Measurements from ENCODE around the gene RHBDF2.

Gene RHBDF2

DNA sequence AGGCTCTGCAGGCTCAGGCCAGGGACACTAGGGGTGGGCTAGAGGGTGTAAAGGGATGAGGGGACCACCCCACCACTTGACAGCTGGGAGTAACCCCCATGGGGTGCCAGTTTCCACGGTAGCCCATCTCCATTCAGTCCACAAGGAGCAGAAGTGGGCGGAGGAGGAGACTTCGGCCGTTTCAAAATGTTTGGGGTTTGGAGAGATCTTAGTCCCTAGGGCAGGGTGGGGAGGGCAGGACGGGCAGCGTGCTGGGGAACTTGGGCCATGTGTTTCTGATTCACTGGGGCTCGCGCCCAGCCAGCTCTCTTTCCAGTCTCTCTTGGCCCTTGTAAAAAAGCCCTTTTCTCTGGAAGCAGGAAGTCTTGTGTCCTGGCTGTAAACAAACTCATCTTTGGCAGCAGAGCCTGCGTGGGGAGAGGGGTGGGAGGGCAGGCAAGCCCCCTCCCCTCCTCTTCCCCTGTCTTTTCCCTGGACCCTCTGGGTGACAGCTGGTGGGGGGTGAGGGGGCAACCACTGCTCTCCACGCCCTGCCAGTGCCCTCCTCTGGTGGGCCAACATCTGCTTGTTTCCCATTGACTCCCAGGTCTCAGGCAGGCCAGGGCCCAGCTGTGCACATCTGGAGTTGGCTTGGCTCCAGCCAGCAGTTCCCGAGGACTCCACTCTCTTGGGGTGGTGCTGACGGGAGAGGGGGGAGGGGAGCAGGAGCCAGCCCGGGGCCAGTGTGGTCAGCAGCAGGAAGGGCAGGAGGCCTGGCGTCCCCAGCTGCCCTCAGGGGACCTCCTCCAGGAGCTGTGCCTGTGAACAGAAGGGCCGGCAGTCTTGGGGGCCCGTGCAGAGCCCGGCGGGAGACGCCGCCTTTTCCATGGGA is 28.2 kb upstream of the RHBDF2 start:
- Histone ChIP-seq H2BK12ac (ENCODE audit: low read length) (peak overlapping the region; percentile 62), H3K4me2 (ENCODE audit: low read length) (peak overlapping the region; percentile 23), H3K4me3 (ENCODE audit: low read depth, low read length) (no peak overlapping the region), H3K9me3 (ENCODE audit: insufficient read depth, low read depth, low read length) (no peaks in the 10 kb centered on the region), H2BK120ac (ENCODE audit: insufficient read depth, low read length, poor library complexity) (peak overlapping the region; percentile 74), H2BK5ac (ENCODE audit: low read depth, low read length, poor library complexity) (peak overlapping the region; percentile 42), H2AFZ (ENCODE audit: insufficient read depth, low read length, poor library complexity) (peak overlapping the region; percentile 30), H3K27me3 (ENCODE audit: insufficient read depth, low read length) (no peaks in the 10 kb centered on the region), H3K4ac (ENCODE audit: low read depth, low read length) (peak overlapping the region; percentile 32), H3K14ac (ENCODE audit: low read length) (peak overlapping the region; percentile 56), H3K79me2 (ENCODE audit: control insufficient read depth, insufficient read depth, low read length, poor library complexity) (peaks cover 2% of the 10 kb centered on the region), H4K12ac (ENCODE audit: low read depth, low read length) (peak overlapping the region; percentile 26), H3K9ac (ENCODE audit: low read length) (no peak overlapping the region), H3K27ac (ENCODE audit: low read depth, low read length) (peak overlapping the region; percentile 24), H3K4me1 (ENCODE audit: control insufficient read depth in 1 of 2, insufficient read depth in 2 of 2, low read length in 2 of 2) (peaks cover 44 to 46% of the 10 kb centered on the region in 2 experiments), H4K8ac (ENCODE audit: low read depth, low read length) (peak overlapping the region; percentile 56), H3K23ac (ENCODE audit: low read length) (no peak overlapping the region), H3K79me1 (ENCODE audit: low read length) (peaks cover 23% of the 10 kb centered on the region), H2AK5ac (ENCODE audit: low read length) (peak overlapping the region; percentile 36), H3K36me3 (ENCODE audit: control insufficient read depth in 1 of 2, insufficient read depth in 2 of 2, low read length in 2 of 2) (no peaks in the 10 kb centered on the region), H3K18ac (ENCODE audit: low read length) (peak overlapping the region; percentile 66), H4K91ac (ENCODE audit: low read depth, low read length) (peak overlapping the region; percentile 84)
- no peak for DNase-seq
- WGBS (ENCODE audit: extremely low coverage, insufficient coverage, insufficient read length) = no CpG with 5 or more reads among the region's 20 CpGs

- Histone ChIP-seq H3K14ac (ENCODE audit: low read length) (no peak overlapping the region), H3K79me2 (ENCODE audit: control insufficient read depth, insufficient read depth, low read length, poor library complexity) (peaks cover 2% of the 10 kb centered on the region), H3K27me3 (ENCODE audit: insufficient read depth, low read length) (no peaks in the 10 kb centered on the region), H4K91ac (ENCODE audit: low read depth, low read length) (peak overlapping the region; percentile 16), H3K36me3 (ENCODE audit: control insufficient read depth in 1 of 2, insufficient read depth in 2 of 2, low read length in 2 of 2) (no peaks in the 10 kb centered on the region), H4K12ac (ENCODE audit: low read depth, low read length) (no peak overlapping the region), H3K4me1 (ENCODE audit: control insufficient read depth in 1 of 2, insufficient read depth in 2 of 2, low read length in 2 of 2) (peaks cover 44 to 46% of the 10 kb centered on the region in 2 experiments), H2BK5ac (ENCODE audit: low read depth, low read length, poor library complexity) (no peak overlapping the region), H2AFZ (ENCODE audit: insufficient read depth, low read length, poor library complexity) (no peak overlapping the region), H3K4me3 (ENCODE audit: low read depth, low read length) (no peak overlapping the region), H2AK5ac (ENCODE audit: low read length) (peak overlapping the region; percentile 23), H3K27ac (ENCODE audit: low read depth, low read length) (no peak overlapping the region), H3K23ac (ENCODE audit: low read length) (no peak overlapping the region), H2BK12ac (ENCODE audit: low read length) (peak overlapping the region; percentile 55), H3K4ac (ENCODE audit: low read depth, low read length) (no peak overlapping the region), H2BK120ac (ENCODE audit: insufficient read depth, low read length, poor library complexity) (peak overlapping the region; percentile 36), H3K79me1 (ENCODE audit: low read length) (peaks cover 23% of the 10 kb centered on the region), H3K9me3 (ENCODE audit: insufficient read depth, low read depth, low read length) (no peaks in the 10 kb centered on the region), H3K18ac (ENCODE audit: low read length) (peak overlapping the region; percentile 25), H4K8ac (ENCODE audit: low read depth, low read length) (no peak overlapping the region), H3K4me2 (ENCODE audit: low read length) (no peak overlapping the region), H3K9ac (ENCODE audit: low read length) (no peak overlapping the region)
- DNase-seq = no peak
- no CpG with 5 or more reads among the region's 31 CpGs for WGBS (ENCODE audit: extremely low coverage, insufficient coverage, insufficient read length)
These were observed 27.5 kb upstream of the RHBDF2 start for GRCh38 chr17:76528528-76529223.

DNA sequence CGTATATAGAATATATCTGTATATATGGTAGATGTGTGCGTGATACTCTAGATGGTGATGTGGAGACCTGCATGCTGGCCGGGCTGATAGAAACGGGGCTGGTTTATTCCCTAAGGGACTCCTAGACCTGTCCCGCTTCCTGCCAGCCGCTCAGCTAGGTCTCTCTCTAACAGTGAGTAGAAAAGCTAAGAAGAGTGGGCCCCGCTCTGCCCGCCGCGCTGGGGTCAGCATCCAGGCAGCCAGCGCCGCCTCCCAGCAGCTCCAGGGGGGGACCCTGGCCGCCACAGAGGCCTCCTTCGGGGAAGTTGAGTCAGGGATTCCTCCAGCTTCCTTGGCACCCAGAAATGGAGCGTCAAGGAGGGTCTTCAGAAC is 26.9 kb upstream of the RHBDF2 start:
- Histone ChIP-seq H4K91ac (ENCODE audit: low read depth, low read length) (peak overlapping the region; percentile 16), H3K4me2 (ENCODE audit: low read length) (no peak overlapping the region), H3K4ac (ENCODE audit: low read depth, low read length) (no peak overlapping the region), H3K79me1 (ENCODE audit: low read length) (peaks cover 23% of the 10 kb centered on the region), H3K23ac (ENCODE audit: low read length) (no peak overlapping the region), H2BK12ac (ENCODE audit: low read length) (no peak overlapping the region), H2BK120ac (ENCODE audit: insufficient read depth, low read length, poor library complexity) (peak overlapping the region; percentile 36), H4K8ac (ENCODE audit: low read depth, low read length) (no peak overlapping the region), H3K4me3 (ENCODE audit: low read depth, low read length) (no peak overlapping the region), H4K12ac (ENCODE audit: low read depth, low read length) (no peak overlapping the region), H3K4me1 (ENCODE audit: control insufficient read depth in 1 of 2, insufficient read depth in 2 of 2, low read length in 2 of 2) (peaks cover 44 to 49% of the 10 kb centered on the region in 2 experiments), H2BK5ac (ENCODE audit: low read depth, low read length, poor library complexity) (no peak overlapping the region), H2AFZ (ENCODE audit: insufficient read depth, low read length, poor library complexity) (no peak overlapping the region), H3K27ac (ENCODE audit: low read depth, low read length) (no peak overlapping the region), H3K9ac (ENCODE audit: low read length) (no peak overlapping the region), H3K14ac (ENCODE audit: low read length) (no peak overlapping the region), H3K79me2 (ENCODE audit: control insufficient read depth, insufficient read depth, low read length, poor library complexity) (peaks cover 2% of the 10 kb centered on the region), H3K9me3 (ENCODE audit: insufficient read depth, low read depth, low read length) (no peaks in the 10 kb centered on the region), H3K36me3 (ENCODE audit: control insufficient read depth in 1 of 2, insufficient read depth in 2 of 2, low read length in 2 of 2) (no peaks in the 10 kb centered on the region), H2AK5ac (ENCODE audit: low read length) (no peak overlapping the region), H3K27me3 (ENCODE audit: insufficient read depth, low read length) (no peaks in the 10 kb centered on the region), H3K18ac (ENCODE audit: low read length) (no peak overlapping the region)
- no peak for DNase-seq
- no CpG with 5 or more reads among the region's 15 CpGs for WGBS (ENCODE audit: extremely low coverage, insufficient coverage, insufficient read length)

- H3K27me3 ChIP-seq (ENCODE audit: insufficient read depth, low read length) = no peaks in the 10 kb centered on the region
- peaks cover 23% of the 10 kb centered on the region for H3K79me1 ChIP-seq (ENCODE audit: low read length)
- DNase-seq = peak in 1 of 2 donors; percentile 54
- H2AK5ac ChIP-seq (ENCODE audit: low read length) = no peak overlapping the region
- peaks cover 41 to 50% of the 10 kb centered on the region in 2 experiments for H3K4me1 ChIP-seq (ENCODE audit: control insufficient read depth in 1 of 2, insufficient read depth in 2 of 2, low read length in 2 of 2)
- H3K4ac ChIP-seq (ENCODE audit: low read depth, low read length) = no peak overlapping the region
- no peak overlapping the region for H2BK120ac ChIP-seq (ENCODE audit: insufficient read depth, low read length, poor library complexity)
- H2BK5ac ChIP-seq (ENCODE audit: low read depth, low read length, poor library complexity) = no peak overlapping the region
- H3K4me3 ChIP-seq (ENCODE audit: low read depth, low read length) = peak overlapping the region; percentile 12
- H4K91ac ChIP-seq (ENCODE audit: low read depth, low read length) = no peak overlapping the region
- H3K36me3 ChIP-seq (ENCODE audit: control insufficient read depth in 1 of 2, insufficient read depth in 2 of 2, low read length in 2 of 2) = no peaks in the 10 kb centered on the region
- no peak overlapping the region for H3K14ac ChIP-seq (ENCODE audit: low read length)
- peaks cover 2% of the 10 kb centered on the region for H3K79me2 ChIP-seq (ENCODE audit: control insufficient read depth, insufficient read depth, low read length, poor library complexity)
- no peak overlapping the region for H2BK12ac ChIP-seq (ENCODE audit: low read length)
- H3K18ac ChIP-seq (ENCODE audit: low read length) = no peak overlapping the region
- peak overlapping the region; percentile 26 for H3K4me2 ChIP-seq (ENCODE audit: low read length)
- H2AFZ ChIP-seq (ENCODE audit: insufficient read depth, low read length, poor library complexity) = no peak overlapping the region
- H3K27ac ChIP-seq (ENCODE audit: low read depth, low read length) = no peak overlapping the region
- H4K8ac ChIP-seq (ENCODE audit: low read depth, low read length) = no peak overlapping the region
- no peak overlapping the region for H4K12ac ChIP-seq (ENCODE audit: low read depth, low read length)
- H3K9ac ChIP-seq (ENCODE audit: low read length) = no peak overlapping the region
- H3K23ac ChIP-seq (ENCODE audit: low read length) = no peak overlapping the region
- H3K9me3 ChIP-seq (ENCODE audit: insufficient read depth, low read depth, low read length) = no peaks in the 10 kb centered on the region
- WGBS (ENCODE audit: extremely low coverage, insufficient coverage, insufficient read length) = no CpG with 5 or more reads among the region's 26 CpGs
These were observed 26.3 kb upstream of the RHBDF2 start for GRCh38 chr17:76527430-76528111.

Measured in trophoblast cell (in vitro differentiated cells and primary cell).